HepG2 (cell line): Measurements from ENCODE around the gene PTGIS. TPM values are rescaled to one million over a fixed set of nuclear protein-coding genes. Genes with fewer than 3 reads are reported as not detected.

Source experiments
- ARNT2 ChIP-seq: sonication (generic); formaldehyde crosslinking; IDR thresholded peaks from 2 replicates; pipeline ENCODE4 v1.8.0; 2022; ENCODE audit warnings: mild to moderate bottlenecking, low read depth, missing genetic modification reagents, moderate library complexity
- ARNTL ChIP-seq: sonication (generic); formaldehyde crosslinking; IDR thresholded peaks from 2 replicates; pipeline ENCODE4 v1.4.0; 2020; ENCODE audit warnings: mild to moderate bottlenecking, missing genetic modification reagents
- DNMT1 ChIP-seq: sonication (generic); formaldehyde crosslinking; IDR thresholded peaks from 2 replicates; pipeline ENCODE4 v1.5.1; 2020; ENCODE audit warnings: mild to moderate bottlenecking, missing genetic modification reagents
- FOSL1 ChIP-seq: sonication (generic); formaldehyde crosslinking; IDR thresholded peaks from 2 replicates; pipeline ENCODE4 v1.9.0; 2021; ENCODE audit warnings: missing genetic modification reagents, borderline replicate concordance
- NFRKB ChIP-seq: fragments of 450-650 bp; IDR thresholded peaks from 2 replicates; pipeline ENCODE4 v1.6.1; 2017
- NR1H2 ChIP-seq: sonication (generic); formaldehyde crosslinking; IDR thresholded peaks from 2 replicates; pipeline ENCODE4 v1.8.1; 2022; ENCODE audit warnings: low read depth, missing genetic modification reagents, borderline replicate concordance
- NR2F2 ChIP-seq: IDR thresholded peaks from 2 replicates; pipeline ENCODE4 v1.6.1; 2012; ENCODE audit warnings: low read depth, inconsistent platforms, borderline replicate concordance
- PAF1 ChIP-seq: IDR thresholded peaks from 2 replicates; pipeline ENCODE4 v1.6.1; 2016; ENCODE audit warnings: missing genetic modification reagents, missing compliant biosample characterization
- PHB2 ChIP-seq: fragments of 450-650 bp; IDR thresholded peaks from 2 replicates; pipeline ENCODE4 v1.6.1; 2018; ENCODE audit not compliant: partially characterized antibody
- RARA ChIP-seq: IDR thresholded peaks from 2 replicates; pipeline ENCODE4 v1.6.1; 2016; ENCODE audit warnings: missing genetic modification reagents, missing compliant biosample characterization
- SALL2 ChIP-seq: sonication (generic); formaldehyde crosslinking; IDR thresholded peaks from 2 replicates; pipeline ENCODE4 v1.8.1; 2023; ENCODE audit warnings: mild to moderate bottlenecking, missing genetic modification reagents, inconsistent platforms
- SCMH1 ChIP-seq: sonication (generic); formaldehyde crosslinking; IDR thresholded peaks from 2 replicates; pipeline ENCODE4 v1.9.0; 2021; ENCODE audit warnings: missing genetic modification reagents, mild to moderate bottlenecking, borderline replicate concordance
- TBX3 ChIP-seq: fragments of 450-650 bp; IDR thresholded peaks from 2 replicates; pipeline ENCODE4 v1.6.1; 2017; ENCODE audit warnings: antibody characterized with exemption, mild to moderate bottlenecking, inconsistent platforms, borderline replicate concordance
- TRIM22 ChIP-seq: fragments of 450-650 bp; IDR thresholded peaks from 2 replicates; pipeline ENCODE4 v1.6.1; 2017
- ZNF20 ChIP-seq: sonication (generic); formaldehyde crosslinking; IDR thresholded peaks from 2 replicates; pipeline ENCODE4 v1.4.0; 2020; ENCODE audit warnings: mild to moderate bottlenecking, moderate library complexity, missing genetic modification reagents
- ZNF280D ChIP-seq: sonication (generic); formaldehyde crosslinking; IDR thresholded peaks from 2 replicates; pipeline ENCODE4 v1.5.1; 2020; ENCODE audit warnings: mild to moderate bottlenecking, missing genetic modification reagents
- ZNF282 ChIP-seq: fragments of 450-650 bp; IDR thresholded peaks from 2 replicates; pipeline ENCODE4 v1.6.1; 2018; ENCODE audit not compliant: partially characterized antibody
- ZNF34 ChIP-seq: sonication (generic); formaldehyde crosslinking; IDR thresholded peaks from 2 replicates; pipeline ENCODE4 v1.4.0; 2020; ENCODE audit warnings: mild to moderate bottlenecking, missing genetic modification reagents, borderline replicate concordance
- ZNF572 ChIP-seq: sonication (generic); formaldehyde crosslinking; IDR thresholded peaks from 2 replicates; pipeline ENCODE4 v1.5.1; 2020; ENCODE audit warnings: mild to moderate bottlenecking, missing genetic modification reagents
- ZNF674 ChIP-seq: sonication (generic); formaldehyde crosslinking; IDR thresholded peaks from 2 replicates; pipeline ENCODE4 v1.5.0; 2020; ENCODE audit warnings: low read depth, mild to moderate bottlenecking, missing genetic modification reagents
- ZSCAN21 ChIP-seq: sonication (generic); formaldehyde crosslinking; IDR thresholded peaks from 2 replicates; pipeline ENCODE4 v1.8.0; 2022; ENCODE audit warnings: mild to moderate bottlenecking, missing genetic modification reagents, moderate library complexity, borderline replicate concordance
- polyA plus RNA-seq, 8 experiments: library from polyadenylated mRNA; depleted of rRNA in 3 of 8; stranded (reverse) in 7 of 8; unstranded in 1 of 8; fragments of >200 nt; fragmentation: Illumina TruSeq in 4 of 8; extraction: Trizol in 4 of 8; gene quantifications; 2 replicates each; pipeline versions ENCODE4 v1.2.1 to v1.2.3, GENCODE V29; 2011 to 2016; ENCODE audit warnings: low read depth in 4 of 8, missing spikeins in 1 of 8, mixed read lengths in 1 of 8; ENCODE audit not compliant: insufficient read depth in 1 of 8
- total RNA-seq, 5 experiments: library from RNA; depleted of rRNA; stranded (reverse); fragments of >200 nt; fragmentation: Illumina TruSeq; extraction: Trizol; gene quantifications; 2 replicates each; pipeline ENCODE4 v1.2.3, GENCODE V29; 2016; ENCODE audit warnings: low read depth in 1 of 5
- TF ChIP-seq, protein P1 (sequence below): sonication (generic); formaldehyde crosslinking; IDR thresholded peaks from 2 replicates; pipeline ENCODE4 v1.8.1; 2023; ENCODE audit warnings: mild to moderate bottlenecking, missing genetic modification reagents
- TF ChIP-seq, protein P2 (sequence below): sonication (generic); formaldehyde crosslinking; IDR thresholded peaks from 2 replicates; pipeline ENCODE4 v1.4.0; 2020; ENCODE audit warnings: missing genetic modification reagents; ENCODE audit errors: not compliant biosample characterization

The PTGIS gene
- total and polyA plus RNA-seq, 2 of the 13 experiments (the other 11 are each of a cell fraction or from before 2014, with no cell fraction given) = not detected

- no peak for TF ChIP-seq NR2F2
- TF ChIP-seq ZNF20 (CRISPR knock-in tag) = no peak
- no peak for TF ChIP-seq SCMH1 (CRISPR knock-in tag)
- TF ChIP-seq NFRKB = no peak
- no peak for TF ChIP-seq NR1H2 (CRISPR knock-in tag)
- no peak for TF ChIP-seq TRIM22
- TF ChIP-seq, protein P1, sequence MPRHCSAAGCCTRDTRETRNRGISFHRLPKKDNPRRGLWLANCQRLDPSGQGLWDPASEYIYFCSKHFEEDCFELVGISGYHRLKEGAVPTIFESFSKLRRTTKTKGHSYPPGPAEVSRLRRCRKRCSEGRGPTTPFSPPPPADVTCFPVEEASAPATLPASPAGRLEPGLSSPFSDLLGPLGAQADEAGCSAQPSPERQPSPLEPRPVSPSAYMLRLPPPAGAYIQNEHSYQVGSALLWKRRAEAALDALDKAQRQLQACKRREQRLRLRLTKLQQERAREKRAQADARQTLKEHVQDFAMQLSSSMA (CRISPR knock-in tag) = no peak
- 0 out of 2 replicates have a peak, but pooled peaks have one; percentile 35 for TF ChIP-seq SALL2 (CRISPR knock-in tag)
- peak; percentile 57; the same call in 1 of the 2 replicates for TF ChIP-seq ZSCAN21 (CRISPR knock-in tag)
- no peak for TF ChIP-seq TBX3
- peak; percentile 84 for TF ChIP-seq ZNF280D (CRISPR knock-in tag)
- TF ChIP-seq RARA = peak; percentile 50
- TF ChIP-seq DNMT1 (CRISPR knock-in tag) = no peak
- TF ChIP-seq ZNF282 = no peak
- no peak; the same call in 1 of the 2 replicates for TF ChIP-seq FOSL1 (CRISPR knock-in tag)
- TF ChIP-seq PAF1 (CRISPR knock-in tag) = no peak
- no peak for TF ChIP-seq ARNT2 (CRISPR knock-in tag)
- TF ChIP-seq, protein P2, sequence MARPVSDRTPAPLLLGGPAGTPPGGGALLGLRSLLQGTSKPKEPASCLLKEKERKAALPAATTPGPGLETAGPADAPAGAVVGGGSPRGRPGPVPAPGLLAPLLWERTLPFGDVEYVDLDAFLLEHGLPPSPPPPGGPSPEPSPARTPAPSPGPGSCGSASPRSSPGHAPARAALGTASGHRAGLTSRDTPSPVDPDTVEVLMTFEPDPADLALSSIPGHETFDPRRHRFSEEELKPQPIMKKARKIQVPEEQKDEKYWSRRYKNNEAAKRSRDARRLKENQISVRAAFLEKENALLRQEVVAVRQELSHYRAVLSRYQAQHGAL = no peak
- TF ChIP-seq ZNF34 (CRISPR knock-in tag) = no peak
- no peak for TF ChIP-seq PHB2
- no peak; the same call in 1 of the 2 replicates for TF ChIP-seq ARNTL (CRISPR knock-in tag)
- TF ChIP-seq ZNF572 (CRISPR knock-in tag) = peak; percentile 56
- TF ChIP-seq ZNF674 (CRISPR knock-in tag) = no peak
Measured at GRCh38 chr20:49615401-49616153, 47.6 kb upstream of the PTGIS start (continued).
